Measurements from ENCODE around the gene EIF5A2.

DNA sequence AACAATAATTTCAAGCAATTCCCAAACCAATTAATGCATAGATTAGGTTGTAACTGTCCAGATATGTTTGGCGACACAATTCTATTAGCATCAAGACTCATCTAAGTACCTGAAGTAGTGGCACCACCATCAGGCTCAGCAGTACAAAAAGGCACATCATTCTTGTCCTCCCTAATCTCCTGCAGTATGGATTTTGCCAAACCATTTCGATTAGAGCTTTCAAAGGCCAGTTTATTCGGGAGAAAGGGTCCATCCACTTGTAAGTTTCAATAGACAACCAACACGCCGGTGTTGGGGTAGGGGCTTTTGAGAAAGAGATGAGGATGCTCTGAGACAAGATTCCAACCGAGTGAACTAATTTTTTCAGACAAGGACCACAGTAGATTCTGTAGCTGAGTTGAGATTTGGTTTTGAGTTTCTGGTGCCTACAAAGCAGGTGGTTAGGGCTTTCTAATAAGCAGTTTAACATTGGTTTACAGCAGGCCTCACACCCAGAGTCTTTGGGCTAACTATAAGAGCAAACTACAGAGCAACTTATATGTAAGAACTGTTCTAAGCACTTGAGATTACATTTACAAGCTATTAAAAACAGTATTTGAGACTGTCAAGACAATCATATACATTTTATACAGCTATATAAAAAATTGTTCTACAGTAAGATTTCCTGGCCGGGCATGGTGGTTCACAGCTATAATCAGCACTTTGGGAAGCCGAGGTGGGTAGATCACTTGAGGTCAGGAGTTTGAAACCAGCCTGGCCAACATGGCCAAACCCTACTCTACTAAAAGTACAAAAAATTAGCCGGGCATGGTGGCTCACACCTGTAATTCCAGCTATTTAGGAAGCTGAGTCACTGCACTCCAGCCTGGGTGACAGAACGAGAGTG is 43.0 kb downstream of the EIF5A2 start:
- TF ChIP-seq, protein P1, sequence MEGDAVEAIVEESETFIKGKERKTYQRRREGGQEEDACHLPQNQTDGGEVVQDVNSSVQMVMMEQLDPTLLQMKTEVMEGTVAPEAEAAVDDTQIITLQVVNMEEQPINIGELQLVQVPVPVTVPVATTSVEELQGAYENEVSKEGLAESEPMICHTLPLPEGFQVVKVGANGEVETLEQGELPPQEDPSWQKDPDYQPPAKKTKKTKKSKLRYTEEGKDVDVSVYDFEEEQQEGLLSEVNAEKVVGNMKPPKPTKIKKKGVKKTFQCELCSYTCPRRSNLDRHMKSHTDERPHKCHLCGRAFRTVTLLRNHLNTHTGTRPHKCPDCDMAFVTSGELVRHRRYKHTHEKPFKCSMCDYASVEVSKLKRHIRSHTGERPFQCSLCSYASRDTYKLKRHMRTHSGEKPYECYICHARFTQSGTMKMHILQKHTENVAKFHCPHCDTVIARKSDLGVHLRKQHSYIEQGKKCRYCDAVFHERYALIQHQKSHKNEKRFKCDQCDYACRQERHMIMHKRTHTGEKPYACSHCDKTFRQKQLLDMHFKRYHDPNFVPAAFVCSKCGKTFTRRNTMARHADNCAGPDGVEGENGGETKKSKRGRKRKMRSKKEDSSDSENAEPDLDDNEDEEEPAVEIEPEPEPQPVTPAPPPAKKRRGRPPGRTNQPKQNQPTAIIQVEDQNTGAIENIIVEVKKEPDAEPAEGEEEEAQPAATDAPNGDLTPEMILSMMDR (IDR thresholded peaks at IDR 0.05): no peak
- no peak for TF ChIP-seq POLR2A (IDR thresholded peaks at IDR 0.05)

Measured in right lobe of liver (tissue), 4 donors.